Adipocyte (in vitro differentiated cells): ENCODE data around the gene IL31RA.

Source experiments
- DNase-seq: peaks from one replicate; pipeline ENCODE4 v3.0.0-alpha.2; 2015; ENCODE audit warnings: low read depth
- H3K27me3 ChIP-seq: replicated peaks from 2 replicates; pipeline ENCODE4 v1.7.0; 2013; ENCODE audit warnings: mild to moderate bottlenecking, low read length, moderate library complexity; ENCODE audit not compliant: control insufficient read depth, insufficient read depth
- H3K36me3 ChIP-seq: 2 replicates; pipeline ENCODE4 v1.7.0; 2013; ENCODE audit warnings: low read length, mild to moderate bottlenecking, moderate library complexity; ENCODE audit not compliant: control insufficient read depth, insufficient read depth, severe bottlenecking
- H3K4me1 ChIP-seq: 2 replicates; pipeline ENCODE4 v1.7.0; 2013; ENCODE audit warnings: mild to moderate bottlenecking, low read length, moderate library complexity; ENCODE audit not compliant: control insufficient read depth, insufficient read depth
- H3K4me3 ChIP-seq: 2 replicates; pipeline ENCODE4 v1.7.0; 2013; ENCODE audit warnings: mild to moderate bottlenecking, low read length, moderate library complexity
- H3K9ac ChIP-seq: 2 replicates; pipeline ENCODE4 v1.7.0; 2013; ENCODE audit warnings: mild to moderate bottlenecking, low read length, moderate library complexity
- H3K9me3 ChIP-seq: 2 replicates; pipeline ENCODE4 v1.7.0; 2013; ENCODE audit warnings: mild to moderate bottlenecking, low read length, moderate library complexity; ENCODE audit not compliant: control insufficient read depth

IL31RA gene

DNA sequence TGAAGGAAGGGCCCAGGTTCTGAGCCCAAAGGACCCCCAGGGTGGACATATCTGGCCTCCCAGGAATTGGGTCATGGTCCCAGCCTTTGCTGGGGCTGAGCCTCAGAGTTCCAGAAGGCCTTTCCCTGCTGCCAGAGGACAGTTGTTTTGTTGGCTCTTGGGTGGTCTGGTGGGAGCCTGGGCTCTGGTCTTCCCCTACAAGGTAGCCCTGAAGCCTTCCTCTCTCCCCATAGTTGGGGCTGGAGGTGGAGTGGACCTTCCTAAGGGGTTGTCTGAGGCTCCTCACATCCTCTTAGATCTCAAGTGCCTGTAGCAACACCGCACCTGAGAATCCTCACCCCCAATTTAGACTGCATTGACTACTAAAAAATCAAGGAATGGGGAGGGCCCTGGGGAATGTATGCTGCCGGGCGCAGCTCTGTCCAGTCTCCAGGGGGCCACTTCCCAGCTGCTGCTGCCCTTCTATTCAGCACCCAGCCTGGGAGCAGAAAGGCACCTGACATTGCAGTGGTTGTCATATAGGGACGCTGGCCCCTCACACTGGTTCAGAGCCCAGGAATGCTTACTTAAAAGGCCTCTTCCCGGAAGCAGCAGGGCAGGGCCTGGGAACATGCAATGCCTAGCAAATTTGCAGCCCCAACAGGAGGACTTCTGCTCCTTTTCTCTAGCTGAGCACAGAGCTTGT is 66.4 kb downstream of the IL31RA start:
- H3K36me3 ChIP-seq: no peaks in the 10 kb centered on the region
- no peak overlapping the region for H3K9ac ChIP-seq
- H3K4me3 ChIP-seq: no peak overlapping the region
- H3K9me3 ChIP-seq: no peaks in the 10 kb centered on the region
- DNase-seq: no peak
- peaks cover 4% of the 10 kb centered on the region for H3K27me3 ChIP-seq
- peaks cover 1% of the 10 kb centered on the region for H3K4me1 ChIP-seq

DNA sequence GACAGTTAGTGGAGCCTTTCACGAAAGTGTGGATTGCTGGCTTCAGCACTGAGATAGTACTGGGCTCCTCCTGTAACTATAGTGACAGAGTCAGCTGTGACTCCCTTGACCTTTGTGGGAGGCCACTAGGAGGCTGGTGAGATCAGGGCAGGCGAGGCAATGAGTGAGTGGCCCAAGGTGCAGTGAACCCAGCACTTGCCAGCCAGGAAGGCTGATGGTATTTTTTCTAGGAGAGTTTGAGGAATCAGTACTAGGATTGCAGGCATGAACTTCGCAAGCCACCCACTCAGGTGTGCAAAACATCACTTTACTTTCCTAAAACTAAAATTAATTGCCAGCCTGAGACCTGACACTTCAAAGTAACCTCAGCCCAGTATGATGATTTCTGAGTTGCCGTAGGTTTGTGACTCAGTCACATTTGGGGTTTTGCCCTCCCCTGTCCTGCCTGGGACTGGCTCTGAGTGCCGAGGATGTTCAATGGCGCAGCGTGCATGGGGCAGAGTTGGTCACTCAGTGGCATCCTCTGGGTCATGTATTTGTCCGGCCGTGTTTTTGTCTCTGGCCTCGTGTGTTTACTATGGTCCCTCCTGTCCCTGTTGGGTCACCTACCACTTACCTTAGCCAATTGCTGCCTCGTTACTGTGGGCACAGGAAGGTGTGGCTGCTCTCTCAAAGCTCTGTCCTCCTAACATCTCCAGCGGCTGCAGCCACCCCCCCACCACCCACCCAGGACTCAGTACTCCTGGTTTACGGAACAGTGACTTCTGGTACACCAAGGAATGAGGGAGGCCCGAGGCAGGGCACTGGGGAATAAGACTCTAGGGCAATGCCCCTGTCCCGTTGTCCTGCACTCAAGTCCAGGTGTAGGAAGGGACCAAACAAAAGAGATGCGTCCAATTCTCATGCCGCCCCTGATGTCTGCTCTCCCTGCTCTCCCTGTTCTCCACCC is 67.2 kb downstream of the IL31RA start:
- no peak overlapping the region for H3K4me3 ChIP-seq
- no peak overlapping the region for H3K9ac ChIP-seq
- DNase-seq: no peak
- H3K36me3 ChIP-seq: no peaks in the 10 kb centered on the region
- H3K27me3 ChIP-seq: peaks cover 4% of the 10 kb centered on the region
- H3K4me1 ChIP-seq: no peaks in the 10 kb centered on the region
- H3K9me3 ChIP-seq: no peaks in the 10 kb centered on the region

DNA sequence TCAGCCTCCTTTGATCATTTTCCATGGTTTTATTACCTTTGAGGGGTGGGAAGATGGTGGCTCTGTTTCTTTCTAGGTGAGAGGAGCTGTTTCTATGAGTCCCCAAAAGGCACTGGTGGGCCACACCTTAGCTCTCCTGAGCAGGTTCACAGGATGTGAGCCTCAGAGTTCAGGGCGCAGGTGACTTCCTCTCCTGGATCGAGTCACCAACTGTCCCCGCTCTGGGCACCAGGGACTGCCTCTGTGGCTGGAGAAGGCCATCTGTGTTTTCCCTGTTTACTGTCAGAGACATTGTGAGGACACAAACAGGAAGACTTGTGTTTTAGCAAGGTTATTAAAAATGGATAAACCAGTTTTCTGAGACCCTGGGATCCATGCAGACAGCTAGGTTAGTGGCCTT is 68.5 kb downstream of the IL31RA start:
- Histone ChIP-seq H3K4me1 (no peaks in the 10 kb centered on the region), H3K4me3 (no peak overlapping the region), H3K9ac (no peak overlapping the region), H3K36me3 (no peaks in the 10 kb centered on the region), H3K27me3 (peaks cover 4% of the 10 kb centered on the region), H3K9me3 (no peaks in the 10 kb centered on the region)
- no peak for DNase-seq

DNA sequence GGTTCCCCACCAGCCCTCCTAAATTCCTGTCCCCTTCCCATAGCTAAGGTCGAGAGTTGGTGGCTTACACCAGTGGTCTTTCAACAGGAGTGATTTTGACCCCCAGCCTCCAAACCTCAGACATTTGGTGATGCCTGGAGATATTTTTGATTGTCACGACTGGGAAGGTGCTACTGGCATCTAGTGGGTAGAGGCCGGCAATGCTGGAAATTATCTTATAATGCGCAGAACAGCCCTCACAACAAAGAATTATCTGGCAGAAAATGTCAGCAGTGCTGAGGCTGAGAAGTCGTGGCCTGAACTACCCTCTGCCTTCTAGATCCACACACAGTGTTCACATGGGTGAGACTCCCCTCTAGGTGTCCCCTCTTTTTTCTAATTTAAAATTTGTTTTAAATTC is 69.6 kb downstream of the IL31RA start:
- Histone ChIP-seq H3K4me3 (no peak overlapping the region), H3K36me3 (no peaks in the 10 kb centered on the region), H3K27me3 (peaks cover 4% of the 10 kb centered on the region), H3K9me3 (no peaks in the 10 kb centered on the region), H3K4me1 (no peaks in the 10 kb centered on the region), H3K9ac (no peak overlapping the region)
- DNase-seq: no peak

DNA sequence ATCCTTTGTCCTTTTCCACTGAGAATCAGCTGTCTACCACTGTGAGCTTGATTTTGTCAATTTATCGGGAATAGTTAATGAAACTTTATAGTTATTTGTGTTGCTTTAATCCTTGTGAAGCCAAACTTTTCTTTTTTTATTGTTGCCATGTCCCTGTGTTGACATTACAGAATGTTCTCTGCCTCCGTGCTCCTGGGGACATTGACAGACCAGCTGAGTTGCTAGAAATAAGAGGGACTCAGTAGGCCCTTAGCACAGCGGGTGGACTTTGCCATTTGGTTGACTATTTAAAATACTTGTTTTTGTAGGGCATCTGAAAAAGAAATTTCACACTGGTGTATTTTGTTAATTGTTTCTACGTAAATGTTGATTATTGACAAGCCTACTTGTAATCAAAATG is 70.5 kb downstream of the IL31RA start:
- H3K9me3 ChIP-seq: no peaks in the 10 kb centered on the region
- no peaks in the 10 kb centered on the region for H3K4me1 ChIP-seq
- H3K27me3 ChIP-seq: peaks cover 4% of the 10 kb centered on the region
- no peaks in the 10 kb centered on the region for H3K36me3 ChIP-seq
- H3K9ac ChIP-seq: no peak overlapping the region
- DNase-seq: no peak
- H3K4me3 ChIP-seq: no peak overlapping the region

DNA sequence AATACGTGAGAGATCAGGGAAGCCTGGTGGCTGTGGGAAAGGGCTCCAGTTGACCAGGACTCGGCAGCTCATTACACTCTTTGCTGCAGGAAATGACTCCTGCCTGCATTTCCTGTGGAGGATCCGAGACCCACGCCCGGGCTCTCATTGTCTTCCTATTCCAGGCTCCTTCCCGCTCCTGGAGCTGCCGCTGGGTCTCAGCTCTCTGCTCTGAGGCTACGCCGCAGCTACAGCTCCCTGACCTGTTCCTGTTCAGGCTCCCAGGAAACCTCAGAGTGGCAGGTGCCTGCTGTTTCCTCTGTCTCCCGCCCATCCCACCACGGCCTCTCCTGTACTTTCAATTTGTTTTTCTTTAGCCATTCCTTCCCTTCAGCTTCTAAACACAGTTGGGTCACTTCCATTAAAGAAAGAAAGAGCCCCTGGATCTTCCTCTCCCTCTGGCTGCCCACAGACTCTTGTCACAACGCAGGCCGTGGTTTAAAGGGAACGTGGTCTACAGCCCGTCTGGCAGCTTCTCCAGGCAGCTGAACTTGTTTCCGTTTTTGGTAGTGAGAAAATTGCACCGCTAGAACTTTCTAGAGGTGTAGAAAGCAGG is 72.1 kb downstream of the IL31RA start:
- no peaks in the 10 kb centered on the region for H3K4me1 ChIP-seq
- no peak overlapping the region for H3K4me3 ChIP-seq
- no peaks in the 10 kb centered on the region for H3K9me3 ChIP-seq
- H3K27me3 ChIP-seq: peaks cover 4% of the 10 kb centered on the region
- H3K36me3 ChIP-seq: no peaks in the 10 kb centered on the region
- H3K9ac ChIP-seq: no peak overlapping the region
- no peak for DNase-seq

DNA sequence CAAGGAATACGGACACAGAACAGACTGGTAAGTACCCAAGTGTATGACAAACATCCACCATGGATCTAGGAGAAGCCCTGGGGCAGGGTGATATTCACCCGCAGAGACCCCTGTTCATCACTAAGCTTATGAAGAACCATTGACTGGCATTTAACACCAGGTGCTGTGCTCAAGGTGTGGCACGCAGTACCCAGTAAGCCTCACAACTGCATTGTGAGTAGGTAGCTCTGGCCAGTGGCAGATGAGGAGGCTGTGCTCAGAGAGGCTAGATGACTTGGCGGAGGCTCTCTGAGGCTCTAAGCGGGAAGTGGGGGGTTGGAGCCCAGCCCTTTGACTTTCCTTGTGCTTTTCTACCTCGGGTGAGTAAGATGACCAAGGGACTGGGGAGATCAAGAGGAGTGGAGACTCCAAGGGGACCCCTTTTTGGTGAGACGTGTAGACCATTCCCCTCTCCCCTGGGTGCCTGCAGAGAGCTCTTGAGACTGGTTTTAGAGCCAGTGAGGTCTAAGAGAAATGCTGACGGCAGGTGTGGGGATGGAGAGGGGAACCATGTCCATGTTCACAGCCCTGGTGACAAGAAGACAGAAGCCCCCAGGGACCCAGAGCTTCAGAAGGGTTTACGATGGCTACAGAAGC is 72.8 kb downstream of the IL31RA start:
- Histone ChIP-seq H3K4me3 (no peak overlapping the region), H3K36me3 (no peaks in the 10 kb centered on the region), H3K9ac (no peak overlapping the region), H3K9me3 (no peaks in the 10 kb centered on the region), H3K4me1 (no peaks in the 10 kb centered on the region), H3K27me3 (peaks cover 4% of the 10 kb centered on the region)
- DNase-seq: no peak

DNA sequence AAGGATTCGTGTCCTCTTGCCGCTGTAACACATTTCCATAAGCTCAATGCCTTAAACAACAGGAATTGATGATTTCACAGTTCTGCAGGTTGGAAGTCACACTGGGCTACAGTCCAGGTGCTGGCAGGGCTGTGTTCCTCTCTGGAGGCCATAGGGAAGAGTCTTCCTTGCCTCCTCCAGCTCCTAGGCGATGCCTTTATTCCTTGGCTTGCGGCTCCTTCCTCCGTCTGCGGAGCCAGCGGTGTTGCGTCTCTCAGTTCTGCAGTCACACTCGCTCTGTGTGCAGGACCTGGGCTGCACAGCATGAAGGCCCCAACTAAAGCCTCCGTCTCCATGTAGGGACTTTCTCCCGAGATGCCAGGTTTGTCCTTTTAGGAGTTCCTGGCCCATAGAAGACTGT is 73.6 kb downstream of the IL31RA start:
- no peak for DNase-seq
- no peaks in the 10 kb centered on the region for H3K27me3 ChIP-seq
- no peak overlapping the region for H3K4me3 ChIP-seq
- H3K4me1 ChIP-seq: no peaks in the 10 kb centered on the region
- H3K9ac ChIP-seq: no peak overlapping the region
- H3K9me3 ChIP-seq: no peaks in the 10 kb centered on the region
- H3K36me3 ChIP-seq: no peaks in the 10 kb centered on the region

DNA sequence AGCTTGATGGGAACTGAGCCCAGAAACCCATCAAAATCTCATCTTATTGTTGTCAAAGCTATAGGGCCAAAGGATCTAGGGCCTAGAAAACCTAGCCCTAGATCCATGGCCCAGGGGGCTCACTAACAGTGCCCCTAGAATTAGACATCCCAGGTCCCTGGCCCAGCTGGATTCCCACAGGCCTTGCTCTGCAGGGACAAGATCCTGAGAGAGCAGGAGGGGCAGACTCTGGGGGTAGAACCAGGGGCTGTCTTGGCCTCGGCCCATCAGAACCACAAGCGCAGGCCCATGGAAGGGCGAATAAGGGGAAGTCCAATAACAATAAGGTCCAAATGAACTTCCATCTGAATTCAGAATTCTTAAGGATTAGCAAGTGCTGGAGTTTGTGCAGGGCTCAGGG is 74.0 kb downstream of the IL31RA start:
- no peaks in the 10 kb centered on the region for H3K9me3 ChIP-seq
- H3K9ac ChIP-seq: no peak overlapping the region
- H3K27me3 ChIP-seq: no peaks in the 10 kb centered on the region
- no peaks in the 10 kb centered on the region for H3K4me1 ChIP-seq
- H3K36me3 ChIP-seq: no peaks in the 10 kb centered on the region
- no peak for DNase-seq
- H3K4me3 ChIP-seq: no peak overlapping the region

DNA sequence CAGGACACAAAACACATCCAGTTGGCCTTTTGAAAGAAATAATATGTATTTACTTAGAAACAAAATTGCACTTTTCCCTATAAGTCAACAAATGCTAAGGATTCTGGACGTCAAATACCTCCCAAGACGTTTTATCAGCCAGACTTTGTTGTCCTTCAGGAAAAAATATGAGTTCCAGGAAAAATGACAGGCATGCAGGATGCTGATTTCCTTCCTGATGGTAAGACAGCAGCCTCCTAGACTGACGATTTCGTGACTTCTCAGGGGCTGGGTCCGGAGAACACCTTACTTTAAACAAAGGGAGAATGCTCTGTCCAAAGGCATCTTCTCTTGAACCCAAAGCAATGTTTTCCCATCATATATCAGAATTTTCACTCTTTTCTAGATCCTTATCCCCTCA is 74.6 kb downstream of the IL31RA start:
- Histone ChIP-seq H3K36me3 (no peaks in the 10 kb centered on the region), H3K9ac (no peak overlapping the region), H3K4me3 (no peak overlapping the region), H3K27me3 (no peaks in the 10 kb centered on the region), H3K9me3 (no peaks in the 10 kb centered on the region), H3K4me1 (no peaks in the 10 kb centered on the region)
- DNase-seq: no peak

DNA sequence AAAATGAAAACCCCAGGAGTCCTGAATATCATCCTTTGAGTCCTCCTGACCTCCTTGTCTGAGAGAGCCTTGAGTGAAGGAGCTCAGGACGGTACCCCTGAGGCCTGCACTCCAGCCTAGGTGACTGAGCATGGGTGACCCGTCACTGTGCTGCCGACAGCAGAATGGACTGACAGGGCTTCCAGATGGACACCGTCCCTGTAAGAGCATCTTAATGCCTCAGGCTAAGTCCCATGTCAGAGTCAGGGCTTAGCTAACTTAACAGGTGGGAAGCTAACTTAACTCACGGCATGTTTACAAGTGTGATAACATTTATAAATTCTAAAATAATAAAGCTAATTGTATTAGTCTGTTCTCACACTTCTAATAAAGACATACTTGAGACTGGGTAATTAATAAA is 75.3 kb downstream of the IL31RA start:
- no peaks in the 10 kb centered on the region for H3K4me1 ChIP-seq
- no peaks in the 10 kb centered on the region for H3K36me3 ChIP-seq
- no peaks in the 10 kb centered on the region for H3K27me3 ChIP-seq
- H3K9me3 ChIP-seq: no peaks in the 10 kb centered on the region
- no peak for DNase-seq
- no peak overlapping the region for H3K4me3 ChIP-seq
- no peak overlapping the region for H3K9ac ChIP-seq
